ENCODE results near the gene PIANP. TPM values are rescaled to one million over a fixed set of nuclear protein-coding genes. Genes with fewer than 3 reads are reported as not detected.

Gene PIANP
- total RNA-seq, 1 donor from 2014 or later: 0.13 TPM

GRCh38 chr12:6664902-6665301, 35.7 kb downstream of the PIANP start:
- H3K27me3 ChIP-seq (ENCODE audit: control insufficient read depth, insufficient read depth, low read length): no peaks in the 10 kb centered on the region
- no peak for TF ChIP-seq CTCF (IDR thresholded peaks at IDR 0.05; ENCODE audit: insufficient read depth, low read length, poor library complexity, severe bottlenecking)
- DNase-seq (ENCODE audit: low read depth): no peak
- H3K36me3 ChIP-seq (ENCODE audit: control insufficient read depth, insufficient read depth, low read length): no peaks in the 10 kb centered on the region
- no peak overlapping the region for H3K4me3 ChIP-seq (ENCODE audit: low read depth, low read length)

GRCh38 chr12:6662906-6663742, 37.5 kb downstream of the PIANP start, which contains the start of gene ING4:
TSS of gene ING4 (minus strand) at chr12:6663119. CDS start at chr12:6663101, 18 bp downstream.
- H3K36me3 ChIP-seq (ENCODE audit: control insufficient read depth, insufficient read depth, low read length): no peaks in the 10 kb centered on the region
- no peak for TF ChIP-seq CTCF (IDR thresholded peaks at IDR 0.05; ENCODE audit: insufficient read depth, low read length, poor library complexity, severe bottlenecking)
- peak; percentile 97 for DNase-seq (ENCODE audit: low read depth)
- H3K27me3 ChIP-seq (ENCODE audit: control insufficient read depth, insufficient read depth, low read length): no peaks in the 10 kb centered on the region
- peak within 1 kb of the TSS; percentile 95 for H3K4me3 ChIP-seq (ENCODE audit: low read depth, low read length)

GRCh38 chr12:6662602-6662905, 38.1 kb downstream of the PIANP start:
- no peaks in the 10 kb centered on the region for H3K36me3 ChIP-seq (ENCODE audit: control insufficient read depth, insufficient read depth, low read length)
- no peaks in the 10 kb centered on the region for H3K27me3 ChIP-seq (ENCODE audit: control insufficient read depth, insufficient read depth, low read length)
- no peak for DNase-seq (ENCODE audit: low read depth)
- TF ChIP-seq CTCF (IDR thresholded peaks at IDR 0.05; ENCODE audit: insufficient read depth, low read length, poor library complexity, severe bottlenecking): no peak
- peak overlapping the region; percentile 95 for H3K4me3 ChIP-seq (ENCODE audit: low read depth, low read length)

GRCh38 chr12:6653987-6654386, 46.6 kb downstream of the PIANP start:
- DNase-seq (ENCODE audit: low read depth): no peak
- Histone ChIP-seq H3K4me3 (ENCODE audit: low read depth, low read length) (no peak overlapping the region), H3K27me3 (ENCODE audit: control insufficient read depth, insufficient read depth, low read length) (no peaks in the 10 kb centered on the region), H3K36me3 (ENCODE audit: control insufficient read depth, insufficient read depth, low read length) (no peaks in the 10 kb centered on the region)
- TF ChIP-seq CTCF (IDR thresholded peaks at IDR 0.05; ENCODE audit: insufficient read depth, low read length, poor library complexity, severe bottlenecking): no peak

- no peaks in the 10 kb centered on the region for H3K27me3 ChIP-seq (ENCODE audit: control insufficient read depth, insufficient read depth, low read length)
- no peak overlapping the region for H3K4me3 ChIP-seq (ENCODE audit: low read depth, low read length)
- no peak for DNase-seq (ENCODE audit: low read depth)
- H3K36me3 ChIP-seq (ENCODE audit: control insufficient read depth, insufficient read depth, low read length): no peaks in the 10 kb centered on the region
- TF ChIP-seq CTCF (IDR thresholded peaks at IDR 0.05; ENCODE audit: insufficient read depth, low read length, poor library complexity, severe bottlenecking): no peak
These were observed 47.3 kb downstream of the PIANP start for GRCh38 chr12:6653342-6653741.

- Histone ChIP-seq H3K27me3 (ENCODE audit: control insufficient read depth, insufficient read depth, low read length) (no peaks in the 10 kb centered on the region), H3K36me3 (ENCODE audit: control insufficient read depth, insufficient read depth, low read length) (no peaks in the 10 kb centered on the region), H3K4me3 (ENCODE audit: low read depth, low read length) (no peak overlapping the region)
- no peak for TF ChIP-seq CTCF (IDR thresholded peaks at IDR 0.05; ENCODE audit: insufficient read depth, low read length, poor library complexity, severe bottlenecking)
- no peak for DNase-seq (ENCODE audit: low read depth)
These were observed 48.2 kb downstream of the PIANP start for GRCh38 chr12:6652391-6652790.

All from kidney epithelial cell (primary cell).